Upper lobe of left lung (tissue), 6 donors: ENCODE measurements around the gene SMG7. TPM values are rescaled to one million over a fixed set of nuclear protein-coding genes. Genes with fewer than 3 reads are reported as not detected.

Experiments
- ATAC-seq, 2 donors: fragments of 200-7000 bp; cut with Tn5 transposase; one replicate each; pipeline ENCODE4 v1.9.1; 2022; ENCODE audit warnings: mild to moderate bottlenecking in 2 of 2, moderate library complexity in 2 of 2; ENCODE audit not compliant: low FRiP score in 2 of 2
- DNase-seq, 2 donors: peaks; one replicate each; pipeline ENCODE4 v3.0.0-alpha.2; 2019 to 2020
- H3K27ac ChIP-seq, 4 donors: fragments of 200-600 bp; sonication (generic); one replicate each; pipeline ENCODE4 v1.5.1; 2016 to 2019
- H3K27me3 ChIP-seq, 4 donors: fragments of 200-600 bp; sonication (generic); one replicate each; pipeline ENCODE4 v1.5.1; 2017 to 2019
- H3K36me3 ChIP-seq, 4 donors: fragments of 200-600 bp; sonication (generic); one replicate each; pipeline ENCODE4 v1.5.1; 2016 to 2019
- H3K4me1 ChIP-seq, 4 donors: fragments of 200-600 bp; sonication (generic); one replicate each; pipeline ENCODE4 v1.5.1; 2018 to 2019
- H3K4me3 ChIP-seq, 4 donors: fragments of 200-600 bp; sonication (generic); one replicate each; pipeline ENCODE4 v1.5.1; 2017 to 2019; ENCODE audit warnings: mild to moderate bottlenecking in 2 of 4, moderate library complexity in 1 of 4
- H3K9me3 ChIP-seq, 4 donors: fragments of 200-600 bp; sonication (generic); one replicate each; pipeline ENCODE4 v1.5.1; 2018 to 2019
- EP300 ChIP-seq, 4 donors: sonication (generic); formaldehyde crosslinking; IDR thresholded peaks; one replicate each; pipeline ENCODE4 v1.5.1; 2017; ENCODE audit warnings: antibody characterized with exemption in 4 of 4, control low read depth in 2 of 4
- POLR2A ChIP-seq, 4 donors: fragments of 450-650 bp; IDR thresholded peaks; one replicate each; pipeline ENCODE4 v1.5.1; 2016 to 2017; ENCODE audit warnings: antibody characterized with exemption in 4 of 4, mild to moderate bottlenecking in 2 of 4
- POLR2AphosphoS5 ChIP-seq, 2 donors: sonication (generic); formaldehyde crosslinking; IDR thresholded peaks; one replicate each; pipeline ENCODE4 v1.5.1; 2017; ENCODE audit warnings: antibody characterized with exemption in 2 of 2
- WGBS, 2 donors: methylation state at CpG; one replicate each; pipeline ENCODE4 v1.1.5; 2017 to 2018; 5-methylcytosine and 5-hydroxymethylcytosine counted together
- total RNA-seq, 6 donors: library from RNA; depleted of rRNA in 4 of 6; stranded (reverse); fragments of >200 nt in 4 of 6; gene quantifications; one replicate each; pipeline versions ENCODE4 v1.1.0 to v1.2.1, GENCODE V29; 2016 to 2021
- TF ChIP-seq, protein P1 (sequence below), 6 experiments: fragments of 450-650 bp in 4 of 6; fragments of 200-600 bp in 2 of 6; sonication (generic) in 2 of 6; IDR thresholded peaks; one replicate each; pipeline ENCODE4 v1.5.1; 2016 to 2019; ENCODE audit warnings: antibody characterized with exemption in 6 of 6
- donor health status: DM: no; HTN: no; CAD: no; lungs with moderate emphysema.
- donor health status: DM: no; HTN: yes; CAD: no; lungs with severe emphysema.

SMG7 gene
- total RNA-seq, 6 donors from 2014 or later, result 35.6 to 62.4 (median 50.5) TPM

DNA sequence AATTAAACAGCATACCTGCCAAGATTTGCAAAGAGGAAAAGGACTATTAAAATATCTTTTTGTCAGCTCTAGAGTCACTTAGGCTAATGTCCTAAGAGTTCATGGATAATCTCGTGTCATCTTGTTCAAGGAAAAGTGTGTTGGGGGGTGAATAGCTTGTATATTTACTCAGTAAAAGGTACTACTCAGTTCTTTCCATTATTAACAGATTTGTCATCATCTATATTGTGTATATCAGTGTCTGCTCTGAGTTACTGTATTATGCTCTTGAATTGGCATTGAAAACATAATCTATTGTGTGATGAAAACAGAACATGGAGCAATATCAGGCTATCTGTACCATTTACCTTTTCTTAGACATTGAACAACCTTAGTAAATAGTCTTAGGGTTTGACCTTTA, 41.9 kb downstream of the SMG7 start:
- WGBS, 2 donors, result 86 to 88% methylated on average over 1 of the region's 1 CpG
- Histone ChIP-seq H3K27ac (no peak overlapping the region), H3K4me1 (peaks cover 0 to 10% (median 7%) of the 10 kb centered on the region in 4 donors), H3K27me3 (no peaks in the 10 kb centered on the region), H3K36me3 (peaks cover 7 to 34% (median 13%) of the 10 kb centered on the region in 4 donors), H3K9me3 (no peaks in the 10 kb centered on the region), H3K4me3 (no peak overlapping the region)
- TF ChIP-seq POLR2A (IDR thresholded peaks at IDR 0.05) (no peak), POLR2AphosphoS5 (IDR thresholded peaks at IDR 0.05) (no peak), EP300 (IDR thresholded peaks at IDR 0.05) (no peak)
- TF ChIP-seq, protein P1, sequence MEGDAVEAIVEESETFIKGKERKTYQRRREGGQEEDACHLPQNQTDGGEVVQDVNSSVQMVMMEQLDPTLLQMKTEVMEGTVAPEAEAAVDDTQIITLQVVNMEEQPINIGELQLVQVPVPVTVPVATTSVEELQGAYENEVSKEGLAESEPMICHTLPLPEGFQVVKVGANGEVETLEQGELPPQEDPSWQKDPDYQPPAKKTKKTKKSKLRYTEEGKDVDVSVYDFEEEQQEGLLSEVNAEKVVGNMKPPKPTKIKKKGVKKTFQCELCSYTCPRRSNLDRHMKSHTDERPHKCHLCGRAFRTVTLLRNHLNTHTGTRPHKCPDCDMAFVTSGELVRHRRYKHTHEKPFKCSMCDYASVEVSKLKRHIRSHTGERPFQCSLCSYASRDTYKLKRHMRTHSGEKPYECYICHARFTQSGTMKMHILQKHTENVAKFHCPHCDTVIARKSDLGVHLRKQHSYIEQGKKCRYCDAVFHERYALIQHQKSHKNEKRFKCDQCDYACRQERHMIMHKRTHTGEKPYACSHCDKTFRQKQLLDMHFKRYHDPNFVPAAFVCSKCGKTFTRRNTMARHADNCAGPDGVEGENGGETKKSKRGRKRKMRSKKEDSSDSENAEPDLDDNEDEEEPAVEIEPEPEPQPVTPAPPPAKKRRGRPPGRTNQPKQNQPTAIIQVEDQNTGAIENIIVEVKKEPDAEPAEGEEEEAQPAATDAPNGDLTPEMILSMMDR (IDR thresholded peaks at IDR 0.05), result no peak
- ATAC-seq (no peak), DNase-seq (no peak)

DNA sequence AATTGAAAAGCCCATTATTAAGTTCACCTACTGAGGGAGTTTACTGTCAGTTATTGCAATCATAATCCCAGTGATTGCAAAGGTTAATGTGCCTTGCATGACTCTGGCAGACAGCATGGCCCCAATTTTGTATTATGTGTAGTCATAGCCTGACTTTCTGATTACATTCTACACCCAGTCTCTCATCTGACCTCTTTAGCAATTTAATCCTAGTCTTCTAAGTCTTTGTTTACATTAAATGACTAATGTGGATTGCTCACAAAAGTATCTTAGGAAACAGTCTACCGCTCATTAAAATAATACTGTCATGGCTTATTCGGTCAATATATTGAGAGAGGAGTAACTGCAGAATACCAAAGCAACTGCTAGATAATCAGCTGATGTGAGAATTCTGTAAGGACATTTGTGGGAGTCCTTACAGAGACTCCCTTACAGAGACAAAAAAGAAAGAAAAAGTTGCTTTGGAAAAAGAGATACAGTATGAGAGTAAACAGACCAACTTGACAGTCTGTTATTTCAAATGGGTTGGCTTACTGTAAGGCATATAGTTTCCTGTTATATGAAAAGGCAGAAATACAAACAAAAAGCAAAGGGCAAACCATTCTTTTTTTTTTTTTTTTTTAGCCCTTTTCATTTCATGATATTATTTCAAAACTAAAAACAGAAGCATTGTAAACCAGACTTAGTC, 42.8 kb downstream of the SMG7 start:
- H3K27me3 ChIP-seq, result no peaks in the 10 kb centered on the region
- H3K27ac ChIP-seq, result no peak overlapping the region
- H3K9me3 ChIP-seq, result no peaks in the 10 kb centered on the region
- peaks cover 7 to 42% (median 13%) of the 10 kb centered on the region in 4 donors for H3K36me3 ChIP-seq
- peaks cover 0 to 10% (median 7%) of the 10 kb centered on the region in 4 donors for H3K4me1 ChIP-seq
- H3K4me3 ChIP-seq, result no peak overlapping the region
- whole genome bisulfite sequencing, 2 donors, result 33% methylated on average over 2 of the region's 2 CpGs
- ATAC-seq, result no peak
- DNase-seq, result no peak
- TF ChIP-seq, protein P1 (IDR thresholded peaks at IDR 0.05), result no peak
- no peak for TF ChIP-seq POLR2AphosphoS5 (IDR thresholded peaks at IDR 0.05)

DNA sequence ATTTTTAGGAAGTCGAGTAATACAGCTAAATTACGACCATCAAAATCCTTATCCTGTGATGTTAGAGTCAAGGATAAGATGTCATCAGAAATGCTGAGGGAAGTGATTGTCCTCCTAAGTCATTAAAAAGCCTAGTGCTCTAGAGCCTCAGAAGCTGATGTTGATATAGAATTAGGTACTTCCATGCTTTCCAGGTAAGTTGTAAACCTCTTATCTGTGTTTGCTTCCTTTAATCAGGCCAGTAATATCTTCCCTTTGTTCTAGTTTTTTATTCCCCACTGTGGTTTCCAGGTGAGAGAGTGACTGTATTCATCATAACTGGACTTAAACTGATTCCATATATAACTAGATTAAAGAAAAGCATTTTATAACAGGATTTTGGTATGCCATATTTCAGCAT, 44.4 kb downstream of the SMG7 start:
- Histone ChIP-seq H3K4me3 (no peak overlapping the region), H3K27ac (no peak overlapping the region), H3K4me1 (peaks cover 0 to 9% (median 4%) of the 10 kb centered on the region in 4 donors), H3K36me3 (peaks cover 7 to 49% (median 19%) of the 10 kb centered on the region in 4 donors), H3K9me3 (no peaks in the 10 kb centered on the region), H3K27me3 (no peaks in the 10 kb centered on the region)
- DNase-seq, result no peak
- WGBS, 2 donors, result 90 to 93% methylated on average over 2 of the region's 2 CpGs
- ATAC-seq, result no peak
- no peak for TF ChIP-seq POLR2A (IDR thresholded peaks at IDR 0.05)
- TF ChIP-seq, protein P1 (IDR thresholded peaks at IDR 0.05), result no peak
- TF ChIP-seq POLR2AphosphoS5 (IDR thresholded peaks at IDR 0.05), result no peak
- TF ChIP-seq EP300 (IDR thresholded peaks at IDR 0.05), result no peak

DNA sequence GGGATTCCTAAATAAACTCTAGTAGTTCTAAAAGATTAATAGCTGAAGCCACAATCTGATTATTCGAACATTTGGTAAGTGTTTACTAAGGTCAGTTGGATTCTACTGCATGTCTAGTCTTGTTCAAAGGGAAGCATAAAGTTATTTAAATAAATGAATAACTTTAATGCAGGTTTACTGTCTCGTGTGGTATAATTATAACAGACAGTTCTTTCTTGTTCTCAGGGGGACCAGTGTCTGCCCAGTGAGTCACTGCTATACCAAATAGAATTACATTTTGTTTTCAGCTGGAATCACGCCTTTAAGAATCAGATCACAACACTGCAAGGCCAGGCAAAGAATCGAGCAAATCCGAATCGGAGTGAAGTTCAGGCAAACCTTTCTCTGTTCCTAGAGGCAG, 45.1 kb downstream of the SMG7 start:
- no peak for ATAC-seq
- Histone ChIP-seq H3K4me1 (peaks cover 0 to 9% (median 0%) of the 10 kb centered on the region in 4 donors), H3K9me3 (no peaks in the 10 kb centered on the region), H3K27ac (no peak overlapping the region), H3K36me3 (peaks cover 7 to 55% (median 20%) of the 10 kb centered on the region in 4 donors), H3K4me3 (no peak overlapping the region), H3K27me3 (no peaks in the 10 kb centered on the region)
- 84 to 91% methylated on average over 6 of the region's 6 CpGs for WGBS, 2 donors
- TF ChIP-seq POLR2A (IDR thresholded peaks at IDR 0.05) (no peak), POLR2AphosphoS5 (IDR thresholded peaks at IDR 0.05) (no peak), EP300 (IDR thresholded peaks at IDR 0.05) (no peak)
- TF ChIP-seq, protein P1 (IDR thresholded peaks at IDR 0.05), result no peak
- no peak for DNase-seq

DNA sequence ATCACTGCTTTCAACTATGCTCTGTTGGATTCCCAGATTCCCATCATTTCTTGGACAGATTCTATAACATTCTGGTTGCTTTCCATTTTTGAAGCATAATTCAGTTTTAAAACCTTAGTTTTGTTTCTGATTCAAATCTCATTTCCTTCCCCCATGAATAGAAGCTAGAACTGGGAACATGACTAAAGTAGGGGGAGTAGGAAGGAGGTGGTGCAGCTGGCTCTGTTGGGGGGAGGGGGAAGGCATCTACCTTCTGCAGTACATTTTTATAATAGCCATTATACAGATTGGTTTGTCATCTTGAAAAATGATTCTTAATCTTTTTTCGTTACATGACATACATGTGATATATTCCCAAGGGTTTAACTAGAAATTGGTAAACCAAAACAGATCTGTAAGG, 48.1 kb downstream of the SMG7 start:
- ATAC-seq (no peak), DNase-seq (no peak)
- H3K27me3 ChIP-seq, result no peaks in the 10 kb centered on the region
- TF ChIP-seq POLR2AphosphoS5 (IDR thresholded peaks at IDR 0.05) (no peak), EP300 (IDR thresholded peaks at IDR 0.05) (no peak), POLR2A (IDR thresholded peaks at IDR 0.05) (no peak)
- TF ChIP-seq, protein P1 (IDR thresholded peaks at IDR 0.05), result no peak
- WGBS, 2 donors, result 93 to 100% methylated on average over 1 of the region's 1 CpG
- peaks cover 0 to under 1% (median 0%) of the 10 kb centered on the region in 4 donors for H3K4me1 ChIP-seq
- H3K9me3 ChIP-seq, result no peaks in the 10 kb centered on the region
- H3K27ac ChIP-seq, result no peak overlapping the region
- no peak overlapping the region for H3K4me3 ChIP-seq
- H3K36me3 ChIP-seq, result peaks cover 7 to 70% (median 20%) of the 10 kb centered on the region in 4 donors
